HL-60 (cell line): ENCODE measurements around the gene IGFBPL1.

Source experiments
- DNase-seq, 2 experiments: peaks; one replicate each; pipeline ENCODE4 v3.0.0-alpha.2; 2010 to 2020; ENCODE audit warnings: low read depth in 1 of 2, low spot score in 1 of 2
- H3K27ac ChIP-seq: fragments of 250-450 bp; sonication (Bioruptor Pico); replicated peaks from 2 replicates; pipeline ENCODE4 v1.5.1; 2020; ENCODE audit warnings: mild to moderate bottlenecking, moderate library complexity
- H3K27me3 ChIP-seq: fragments of 250-450 bp; sonication (Bioruptor Pico); 2 replicates; pipeline ENCODE4 v1.5.1; 2021; ENCODE audit warnings: mild to moderate bottlenecking, moderate library complexity; ENCODE audit not compliant: insufficient read depth, poor library complexity, severe bottlenecking
- H3K4me3 ChIP-seq: replicated peaks from 2 replicates; pipeline ENCODE4 v1.5.1; 2011; ENCODE audit warnings: mild to moderate bottlenecking, control low read depth, low read length; ENCODE audit not compliant: insufficient read depth
- GABPA ChIP-seq: IDR thresholded peaks from 2 replicates; pipeline ENCODE4 v1.6.1; 2012; ENCODE audit warnings: low read depth
- POLR2AphosphoS5 ChIP-seq: IDR thresholded peaks from 2 replicates; pipeline ENCODE4 v1.6.1; 2012; ENCODE audit warnings: low read depth
- SPI1 ChIP-seq: IDR thresholded peaks from 2 replicates; pipeline ENCODE4 v1.6.1; 2012; ENCODE audit warnings: low read depth, mild to moderate bottlenecking, borderline replicate concordance
- TF ChIP-seq, protein P1 (sequence below): IDR thresholded peaks from one replicate; pipeline ENCODE4 v1.5.1; 2011; ENCODE audit warnings: low read length, control low read depth, inconsistent platforms; ENCODE audit not compliant: insufficient read depth
- TF ChIP-seq, protein P2 (sequence below): IDR thresholded peaks from 2 replicates; pipeline ENCODE4 v1.6.1; 2012; ENCODE audit warnings: low read depth; ENCODE audit not compliant: insufficient replicate concordance

The IGFBPL1 gene

DNA sequence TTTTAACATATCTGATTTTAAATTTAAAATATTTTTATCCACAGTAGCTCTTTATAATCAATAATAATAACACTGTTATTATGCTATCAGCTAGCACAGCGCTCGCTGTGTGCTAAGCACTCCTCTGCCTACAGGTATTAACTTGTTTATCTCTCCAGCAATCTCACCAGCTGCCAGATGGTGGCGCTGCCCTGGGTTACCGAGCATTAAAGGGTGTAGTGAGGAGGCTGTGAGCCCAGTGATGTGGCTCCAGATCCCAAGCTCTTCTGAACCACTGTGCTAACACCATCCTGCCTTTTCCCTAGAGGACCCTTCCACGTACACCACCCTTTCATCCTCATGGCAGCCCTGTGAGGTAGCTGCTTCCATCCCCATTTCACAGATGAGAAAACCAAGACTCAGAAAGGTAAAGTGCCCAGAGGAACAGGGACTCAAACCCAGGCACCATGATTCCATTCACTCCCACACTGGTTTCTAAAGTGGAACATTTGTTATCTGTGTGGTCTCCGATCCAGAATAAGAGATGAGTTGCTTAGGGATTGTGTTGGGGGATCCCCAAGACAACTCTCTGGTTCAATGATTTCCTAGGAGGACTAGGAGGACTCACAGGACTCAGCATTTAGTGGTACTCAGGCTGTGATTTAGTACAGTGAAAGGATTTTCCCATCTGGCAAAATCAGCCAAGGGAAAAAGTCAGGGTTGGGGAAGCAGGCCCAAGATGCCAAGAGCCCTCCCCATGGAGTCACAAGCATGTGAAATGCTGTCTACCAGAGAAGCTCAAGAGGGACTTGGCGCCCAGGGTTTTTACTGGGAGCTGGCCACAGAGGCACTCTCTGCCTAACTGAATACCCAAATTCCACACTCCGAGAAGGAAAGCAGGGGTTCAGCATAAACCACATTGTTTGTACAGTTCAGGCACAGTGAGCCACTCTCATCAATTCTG lies 7.0 kb downstream of the IGFBPL1 start:
- TF ChIP-seq, protein P1, sequence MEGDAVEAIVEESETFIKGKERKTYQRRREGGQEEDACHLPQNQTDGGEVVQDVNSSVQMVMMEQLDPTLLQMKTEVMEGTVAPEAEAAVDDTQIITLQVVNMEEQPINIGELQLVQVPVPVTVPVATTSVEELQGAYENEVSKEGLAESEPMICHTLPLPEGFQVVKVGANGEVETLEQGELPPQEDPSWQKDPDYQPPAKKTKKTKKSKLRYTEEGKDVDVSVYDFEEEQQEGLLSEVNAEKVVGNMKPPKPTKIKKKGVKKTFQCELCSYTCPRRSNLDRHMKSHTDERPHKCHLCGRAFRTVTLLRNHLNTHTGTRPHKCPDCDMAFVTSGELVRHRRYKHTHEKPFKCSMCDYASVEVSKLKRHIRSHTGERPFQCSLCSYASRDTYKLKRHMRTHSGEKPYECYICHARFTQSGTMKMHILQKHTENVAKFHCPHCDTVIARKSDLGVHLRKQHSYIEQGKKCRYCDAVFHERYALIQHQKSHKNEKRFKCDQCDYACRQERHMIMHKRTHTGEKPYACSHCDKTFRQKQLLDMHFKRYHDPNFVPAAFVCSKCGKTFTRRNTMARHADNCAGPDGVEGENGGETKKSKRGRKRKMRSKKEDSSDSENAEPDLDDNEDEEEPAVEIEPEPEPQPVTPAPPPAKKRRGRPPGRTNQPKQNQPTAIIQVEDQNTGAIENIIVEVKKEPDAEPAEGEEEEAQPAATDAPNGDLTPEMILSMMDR, result peak; percentile 55
- TF ChIP-seq POLR2AphosphoS5, result no peak
- Histone ChIP-seq H3K27me3 (peaks cover 8% of the 10 kb centered on the region), H3K4me3 (no peak overlapping the region), H3K27ac (no peak overlapping the region)
- peak in 1 of 2 experiments; percentile 27 for DNase-seq

- H3K27ac ChIP-seq, result no peak overlapping the region
- TF ChIP-seq, protein P1, result no peak
- TF ChIP-seq SPI1, result no peak
- no peak for TF ChIP-seq GABPA
- no peak for TF ChIP-seq POLR2AphosphoS5
- TF ChIP-seq, protein P2, sequence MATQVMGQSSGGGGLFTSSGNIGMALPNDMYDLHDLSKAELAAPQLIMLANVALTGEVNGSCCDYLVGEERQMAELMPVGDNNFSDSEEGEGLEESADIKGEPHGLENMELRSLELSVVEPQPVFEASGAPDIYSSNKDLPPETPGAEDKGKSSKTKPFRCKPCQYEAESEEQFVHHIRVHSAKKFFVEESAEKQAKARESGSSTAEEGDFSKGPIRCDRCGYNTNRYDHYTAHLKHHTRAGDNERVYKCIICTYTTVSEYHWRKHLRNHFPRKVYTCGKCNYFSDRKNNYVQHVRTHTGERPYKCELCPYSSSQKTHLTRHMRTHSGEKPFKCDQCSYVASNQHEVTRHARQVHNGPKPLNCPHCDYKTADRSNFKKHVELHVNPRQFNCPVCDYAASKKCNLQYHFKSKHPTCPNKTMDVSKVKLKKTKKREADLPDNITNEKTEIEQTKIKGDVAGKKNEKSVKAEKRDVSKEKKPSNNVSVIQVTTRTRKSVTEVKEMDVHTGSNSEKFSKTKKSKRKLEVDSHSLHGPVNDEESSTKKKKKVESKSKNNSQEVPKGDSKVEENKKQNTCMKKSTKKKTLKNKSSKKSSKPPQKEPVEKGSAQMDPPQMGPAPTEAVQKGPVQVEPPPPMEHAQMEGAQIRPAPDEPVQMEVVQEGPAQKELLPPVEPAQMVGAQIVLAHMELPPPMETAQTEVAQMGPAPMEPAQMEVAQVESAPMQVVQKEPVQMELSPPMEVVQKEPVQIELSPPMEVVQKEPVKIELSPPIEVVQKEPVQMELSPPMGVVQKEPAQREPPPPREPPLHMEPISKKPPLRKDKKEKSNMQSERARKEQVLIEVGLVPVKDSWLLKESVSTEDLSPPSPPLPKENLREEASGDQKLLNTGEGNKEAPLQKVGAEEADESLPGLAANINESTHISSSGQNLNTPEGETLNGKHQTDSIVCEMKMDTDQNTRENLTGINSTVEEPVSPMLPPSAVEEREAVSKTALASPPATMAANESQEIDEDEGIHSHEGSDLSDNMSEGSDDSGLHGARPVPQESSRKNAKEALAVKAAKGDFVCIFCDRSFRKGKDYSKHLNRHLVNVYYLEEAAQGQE, result no peak
- peaks cover 6% of the 10 kb centered on the region for H3K27me3 ChIP-seq
- H3K4me3 ChIP-seq, result no peak overlapping the region
- no peak for DNase-seq
Observed at GRCh38 chr9:38416461-38416860, 7.8 kb downstream of the IGFBPL1 start.

- DNase-seq, result no peak
- TF ChIP-seq, protein P1, result no peak
- TF ChIP-seq SPI1, result no peak
- TF ChIP-seq, protein P2, result no peak
- no peak for TF ChIP-seq POLR2AphosphoS5
- TF ChIP-seq GABPA, result no peak
- Histone ChIP-seq H3K4me3 (no peak overlapping the region), H3K27ac (no peak overlapping the region), H3K27me3 (peaks cover 5% of the 10 kb centered on the region)
Observed at GRCh38 chr9:38415856-38416255, 8.4 kb downstream of the IGFBPL1 start.
